Smooth muscle cell of trachea (primary cell): ENCODE data around the gene AKAP7. TPM values are rescaled to one million over a fixed set of nuclear protein-coding genes. Genes with fewer than 3 reads are reported as not detected.

Source experiments
- total RNA-seq: library from RNA; depleted of rRNA; stranded (reverse); fragments of >200 nt; gene quantifications from 2 replicates; pipeline ENCODE4 v1.2.1, GENCODE V29; 2014

AKAP7 gene
- 3.1 and 3.8 TPM in 2 replicates for total RNA-seq

DNA sequence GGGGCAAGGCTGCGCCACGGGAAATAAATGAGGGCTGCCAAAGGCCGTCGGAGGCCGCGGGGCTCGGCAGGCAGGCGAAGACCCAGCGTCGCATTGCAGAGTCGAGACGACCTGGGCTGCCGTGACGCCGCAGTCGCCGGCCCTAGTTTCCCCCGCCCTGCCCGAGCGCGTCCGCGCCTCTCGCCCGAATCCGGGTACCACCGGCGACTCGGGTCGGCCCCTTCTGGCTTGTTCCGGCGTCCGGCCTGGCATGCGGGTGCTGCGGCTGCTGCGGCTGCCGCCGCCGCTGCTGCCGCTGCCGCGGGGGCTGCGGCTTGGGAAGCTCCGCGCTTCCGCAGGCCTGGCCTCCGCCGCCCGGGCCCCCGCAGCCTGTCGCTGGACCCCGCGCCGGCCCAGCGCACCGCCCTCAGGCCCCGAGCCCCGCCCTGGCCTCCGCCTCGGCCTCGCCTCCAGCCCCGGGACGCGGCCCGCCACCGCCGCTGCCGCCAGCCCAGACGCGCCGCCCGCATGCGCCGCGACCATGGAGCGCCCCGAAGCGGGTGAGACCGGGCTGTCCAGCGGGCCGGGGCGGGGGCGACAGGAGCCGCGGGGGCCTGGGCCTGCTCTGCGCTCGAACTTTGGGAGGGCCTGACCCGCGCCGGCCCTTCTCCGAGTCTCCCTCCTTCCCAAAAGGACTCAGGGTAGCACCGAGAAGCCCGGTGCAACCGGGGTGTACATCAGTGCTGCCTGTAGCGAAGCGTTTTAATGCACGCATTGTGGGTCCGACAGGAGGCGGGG is at the start of gene AKAP7:
Gene AKAP7, plus strand, starts transcription at position 224 of the 777 bp plus-strand sequence. Its CDS starts 297 bp downstream, at position 521.

Other genes starting within 250 kb of the AKAP7 start
- gene EPB41L2, start 72.2 kb upstream of the AKAP7 start, total RNA-seq, result 115 and 176 TPM in 2 replicates